Retinal pigment epithelial cell (primary cell): ENCODE measurements around the gene CRLF1.

Experiments
- DNase-seq: peaks from one replicate; pipeline ENCODE4 v3.0.0-alpha.2; 2010; ENCODE audit warnings: low read depth
- H3K4me3 ChIP-seq: 2 replicates; pipeline ENCODE4 v1.5.1; 2011; ENCODE audit warnings: mild to moderate bottlenecking, low read length, control low read depth, moderate library complexity
- TF ChIP-seq, protein P1 (sequence below): conservative IDR thresholded peaks from 2 replicates; pipeline ENCODE4 v1.5.1; 2011; ENCODE audit warnings: low read depth, low read length, control low read depth, inconsistent platforms

The CRLF1 gene

DNA sequence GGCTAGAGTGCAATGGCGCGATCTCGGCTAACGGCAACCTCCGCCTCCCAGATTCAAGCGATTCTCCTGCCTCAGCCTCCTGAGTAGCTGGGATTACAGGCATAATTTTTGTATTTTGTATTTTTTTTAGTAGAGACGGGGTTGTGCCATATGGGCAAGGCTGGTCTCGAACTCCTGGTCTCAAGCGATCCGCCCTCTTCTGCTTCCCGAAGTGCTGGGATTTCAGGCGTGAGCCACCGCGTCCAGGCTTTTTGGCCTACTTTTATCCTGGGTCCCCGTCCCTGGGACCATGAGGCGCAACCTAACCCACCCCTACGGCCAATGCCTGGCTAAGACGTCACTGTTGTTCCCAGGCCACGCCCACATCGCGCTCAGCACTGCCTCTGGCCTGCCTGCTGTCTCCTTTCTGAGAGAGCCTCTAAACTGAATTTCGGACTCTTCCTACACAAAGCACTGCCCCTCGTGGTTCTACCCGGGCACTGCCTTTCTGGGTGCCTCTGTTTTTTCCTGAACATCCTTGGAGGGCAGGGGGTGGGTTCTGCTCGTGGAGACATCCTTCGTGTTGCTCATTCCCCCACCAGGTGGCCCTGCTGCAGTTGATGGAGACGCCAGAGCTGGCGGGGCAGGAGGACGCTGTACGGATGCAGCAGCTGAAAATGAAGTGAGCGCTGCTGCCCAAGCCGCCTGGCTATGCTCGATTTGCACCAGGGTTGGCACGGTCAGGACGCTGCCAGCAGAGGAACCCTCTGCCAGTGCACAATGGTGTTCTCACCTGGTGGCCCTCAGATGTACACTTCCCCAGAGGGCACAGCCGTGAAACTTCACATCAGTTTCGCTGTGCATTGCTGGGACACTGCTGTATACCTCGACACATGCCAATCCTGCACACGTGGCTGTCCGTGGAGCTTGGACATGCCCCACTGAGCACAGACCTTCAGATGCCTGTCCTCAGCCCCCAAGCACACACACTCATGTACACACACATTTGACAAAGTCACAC, 16.0 kb downstream of the CRLF1 start:
- TF ChIP-seq, protein P1, sequence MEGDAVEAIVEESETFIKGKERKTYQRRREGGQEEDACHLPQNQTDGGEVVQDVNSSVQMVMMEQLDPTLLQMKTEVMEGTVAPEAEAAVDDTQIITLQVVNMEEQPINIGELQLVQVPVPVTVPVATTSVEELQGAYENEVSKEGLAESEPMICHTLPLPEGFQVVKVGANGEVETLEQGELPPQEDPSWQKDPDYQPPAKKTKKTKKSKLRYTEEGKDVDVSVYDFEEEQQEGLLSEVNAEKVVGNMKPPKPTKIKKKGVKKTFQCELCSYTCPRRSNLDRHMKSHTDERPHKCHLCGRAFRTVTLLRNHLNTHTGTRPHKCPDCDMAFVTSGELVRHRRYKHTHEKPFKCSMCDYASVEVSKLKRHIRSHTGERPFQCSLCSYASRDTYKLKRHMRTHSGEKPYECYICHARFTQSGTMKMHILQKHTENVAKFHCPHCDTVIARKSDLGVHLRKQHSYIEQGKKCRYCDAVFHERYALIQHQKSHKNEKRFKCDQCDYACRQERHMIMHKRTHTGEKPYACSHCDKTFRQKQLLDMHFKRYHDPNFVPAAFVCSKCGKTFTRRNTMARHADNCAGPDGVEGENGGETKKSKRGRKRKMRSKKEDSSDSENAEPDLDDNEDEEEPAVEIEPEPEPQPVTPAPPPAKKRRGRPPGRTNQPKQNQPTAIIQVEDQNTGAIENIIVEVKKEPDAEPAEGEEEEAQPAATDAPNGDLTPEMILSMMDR, result peak; percentile 31
- DNase-seq, result no peak
- no peak overlapping the region for H3K4me3 ChIP-seq

DNA sequence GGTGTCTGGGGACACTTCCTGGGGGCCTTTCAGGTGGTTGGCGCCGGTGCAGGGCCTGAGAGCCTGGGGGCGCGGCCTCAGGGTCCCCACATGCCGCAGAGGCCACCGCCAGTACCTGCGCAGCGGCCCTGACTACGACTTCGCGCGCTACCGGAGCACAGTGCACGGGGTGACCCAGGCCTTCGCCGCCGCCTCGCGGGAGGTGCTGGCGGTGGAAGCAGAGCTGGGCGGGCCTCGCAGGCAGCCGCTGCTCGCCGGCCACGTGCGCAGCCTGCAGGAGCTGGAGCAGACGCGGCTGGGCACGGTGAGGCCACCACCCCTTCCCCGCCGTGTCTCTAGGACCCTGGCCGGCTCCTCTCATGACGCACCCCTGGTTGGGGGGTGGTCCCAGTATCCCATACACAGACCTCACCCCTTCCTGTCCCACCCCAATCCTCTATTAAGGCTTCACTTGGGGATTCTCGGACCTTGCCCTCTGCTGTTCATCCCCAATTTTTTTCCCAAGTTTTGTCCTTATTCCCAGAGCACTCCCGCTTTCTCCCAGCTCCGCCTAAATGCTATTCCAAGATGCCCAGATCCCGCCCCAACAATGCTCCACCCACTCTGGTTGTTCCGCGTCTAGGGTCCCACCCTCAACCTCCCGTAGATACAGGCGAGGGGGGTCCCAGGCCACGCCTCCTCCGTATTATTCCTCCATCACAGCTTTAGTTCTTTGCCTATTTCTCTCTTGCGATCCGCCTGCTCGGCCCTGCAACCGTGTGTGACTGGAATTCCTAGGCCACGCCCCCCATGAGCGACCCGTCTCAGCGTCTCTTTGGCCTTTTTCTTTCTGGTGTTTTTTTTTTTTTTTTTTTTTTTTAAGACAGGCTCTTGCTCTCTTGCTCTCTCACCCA, 17.0 kb downstream of the CRLF1 start:
- DNase-seq, result no peak
- TF ChIP-seq, protein P1, result peak; percentile 2
- peak overlapping the region; percentile 59 for H3K4me3 ChIP-seq

DNA sequence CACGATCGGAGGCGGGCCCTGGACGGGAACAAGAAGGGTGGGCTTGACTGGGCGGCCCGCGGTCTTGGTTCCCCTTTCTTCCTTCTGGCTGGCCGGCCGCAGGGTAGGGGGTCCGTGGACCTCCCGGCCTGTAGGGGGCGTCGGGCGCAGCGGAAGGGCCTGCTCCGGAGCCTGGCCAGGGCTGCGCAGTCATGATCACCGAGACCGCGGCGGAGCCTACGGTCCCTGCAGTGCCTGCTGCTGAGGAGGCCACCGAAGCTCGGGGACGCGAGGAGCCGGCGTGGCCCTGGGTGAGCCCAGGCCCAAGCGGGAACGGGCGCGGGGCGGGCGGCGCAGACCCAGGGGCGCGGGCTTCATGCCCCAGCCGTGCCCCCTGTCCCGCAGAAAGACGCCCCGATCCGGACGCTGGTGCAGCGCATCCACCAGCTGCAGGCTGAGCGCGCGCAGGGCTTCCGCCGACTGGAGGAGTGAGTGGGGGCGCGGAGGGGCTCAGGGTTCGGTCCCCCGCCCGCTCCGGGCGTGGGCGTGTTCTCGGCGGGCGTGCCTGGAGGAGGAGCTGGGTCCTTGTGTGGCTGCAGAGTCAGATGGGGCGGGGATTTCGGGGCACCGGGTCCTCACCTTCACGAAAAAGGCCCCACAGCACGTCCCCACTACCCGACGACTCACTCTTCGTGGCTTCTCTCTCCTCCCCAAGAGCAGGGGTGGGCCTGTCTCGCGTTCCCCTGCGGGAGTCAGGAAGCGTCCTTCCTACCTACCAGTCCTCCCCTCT, 17.8 kb downstream of the CRLF1 start, which contains the start of gene REX1BD:
TSS of gene REX1BD (plus strand) at position 188 of the 769 bp plus-strand sequence. CDS start at position 192, 4 bp downstream.
- peak; percentile 33 for DNase-seq
- H3K4me3 ChIP-seq, result peak within 1 kb of the TSS; percentile 59
- TF ChIP-seq, protein P1, result peak; percentile 79

DNA sequence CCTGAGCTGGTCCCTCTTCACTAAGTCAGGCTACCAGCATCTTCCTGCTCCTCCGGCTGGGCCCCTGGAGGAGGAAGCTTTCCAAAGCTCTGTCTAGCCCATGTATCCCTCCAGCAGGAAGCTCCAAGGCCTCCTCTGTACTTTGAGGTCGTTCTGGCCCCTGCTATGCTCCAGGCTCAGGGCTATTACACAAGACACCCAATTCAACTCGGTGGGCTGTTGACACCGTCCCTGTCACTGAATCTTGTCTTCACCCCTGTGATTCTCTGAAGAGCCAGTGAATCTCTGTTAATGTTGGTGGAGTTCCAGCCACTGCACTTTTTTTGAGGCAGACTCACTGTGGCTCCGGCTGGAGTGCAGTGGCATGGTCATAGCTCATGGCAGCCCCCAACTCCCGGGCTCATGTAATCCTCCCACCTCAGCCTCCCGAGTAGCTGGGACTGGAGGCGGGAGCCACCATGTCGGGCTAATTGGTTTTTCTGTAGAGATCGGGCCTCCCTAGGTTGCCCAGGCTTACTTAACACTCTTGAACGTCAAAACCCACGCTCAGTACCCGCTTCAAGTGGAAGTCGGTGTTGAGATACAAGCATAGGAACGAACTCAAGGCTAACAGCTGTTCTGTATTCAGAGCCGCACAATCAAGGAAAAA, 18.5 kb downstream of the CRLF1 start:
- peak overlapping the region; percentile 59 for H3K4me3 ChIP-seq
- DNase-seq, result no peak
- TF ChIP-seq, protein P1, result no peak

DNA sequence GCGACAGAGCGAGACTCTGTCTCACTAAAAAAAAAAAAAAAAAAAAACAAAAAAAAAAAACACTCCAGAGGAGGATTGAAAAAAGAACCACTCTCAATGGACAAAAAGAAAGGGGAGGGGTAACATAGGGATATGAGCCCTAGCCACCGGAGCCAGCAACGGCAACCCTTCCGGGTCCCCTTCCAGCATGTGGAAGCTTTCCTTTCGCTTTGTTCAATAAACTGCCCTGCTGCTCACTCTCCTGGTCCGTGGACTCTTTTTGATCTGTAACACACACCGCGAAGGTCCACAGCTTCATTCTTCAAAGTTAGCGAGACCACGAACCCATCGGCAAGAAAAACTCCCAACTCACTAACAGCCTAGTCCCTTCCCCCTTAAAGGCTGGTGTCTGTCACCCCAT, 19.0 kb downstream of the CRLF1 start:
- TF ChIP-seq, protein P1, result no peak
- no peak for DNase-seq
- no peak overlapping the region for H3K4me3 ChIP-seq

DNA sequence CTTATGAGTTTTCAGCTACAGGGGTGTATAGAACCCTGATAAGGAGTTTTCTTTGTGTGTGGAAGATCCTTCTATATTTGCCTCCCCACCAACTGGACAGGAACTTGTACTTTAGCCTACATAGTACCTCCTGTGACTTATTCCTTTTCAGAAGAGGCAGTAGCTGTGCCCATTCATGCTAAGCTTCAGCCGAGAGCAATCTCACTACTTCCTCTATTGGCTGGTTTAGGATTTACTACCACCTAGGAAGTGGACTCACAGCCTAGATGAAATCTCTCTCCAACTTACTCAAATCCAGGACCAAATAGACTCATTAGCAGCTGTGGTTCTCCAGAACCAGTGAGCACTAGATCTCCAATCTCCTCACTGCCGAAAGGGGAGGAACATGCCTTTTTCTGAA, 20.3 kb downstream of the CRLF1 start:
- DNase-seq, result no peak

More for the DNA sequence above, 20.3 kb downstream of the CRLF1 start:
- no peak overlapping the region for H3K4me3 ChIP-seq
- TF ChIP-seq, protein P1, result no peak
